Panc1 (cell line): ENCODE data around the gene DCTN2. TPM values are rescaled to one million over a fixed set of nuclear protein-coding genes. Genes with fewer than 3 reads are reported as not detected.

ENCODE experiments used
- ATAC-seq: fragments of 200-7000 bp; cut with Tn5 transposase; 2 replicates; pipeline ENCODE4 v1.9.1; 2020; ENCODE audit warnings: mild to moderate bottlenecking, moderate library complexity
- BruUV-seq: library from RNA; stranded (reverse); fragments of 400-500 nt; replicated peaks from 2 replicates; lab custom pipeline; 2021; lab: Mats Ljungman, UMichigan
- CTCF ChIA-PET: fragments of 300-600 bp; sonication (Branson Sonifier 250); formaldehyde crosslinking; loops from one replicate; lab custom pipeline; 2022; ENCODE audit warnings: antibody characterized with exemption; lab: Charles Lee
- POLR2A ChIA-PET: fragments of 300-600 bp; sonication (Branson Sonifier 250); formaldehyde crosslinking; loops from one replicate; lab custom pipeline; 2022; ENCODE audit warnings: antibody characterized with exemption; lab: Charles Lee
- DNase-seq: peaks from one replicate; pipeline ENCODE4 v3.0.0-alpha.2; 2010; ENCODE audit warnings: low read depth, low spot score
- H3K27ac ChIP-seq: 2 replicates; pipeline ENCODE4 v1.5.1; 2011; ENCODE audit warnings: mild to moderate bottlenecking, low read length, inconsistent platforms
- H3K27me3 ChIP-seq: fragments of 200-500 bp; sonication (Bioruptor generic); 2 replicates; pipeline ENCODE4 v1.6.0; 2014; ENCODE audit warnings: low read length, inconsistent platforms; ENCODE audit not compliant: control insufficient read depth, insufficient read depth
- H3K36me3 ChIP-seq: fragments of 200-500 bp; sonication (Bioruptor generic); 2 replicates; pipeline ENCODE4 v1.5.1; 2014; ENCODE audit warnings: inconsistent platforms, mild to moderate bottlenecking, low read length, moderate library complexity; ENCODE audit not compliant: control insufficient read depth, insufficient read depth
- H3K4me1 ChIP-seq: 2 replicates; pipeline ENCODE4 v1.5.1; 2011; ENCODE audit warnings: inconsistent platforms, mild to moderate bottlenecking, low read length, moderate library complexity; ENCODE audit not compliant: control insufficient read depth, insufficient read depth
- H3K4me3 ChIP-seq, 2 experiments: 2 replicates each; pipeline ENCODE4 v1.5.1; 2011 to 2012; ENCODE audit warnings: low read depth in 2 of 2, low read length in 2 of 2, mild to moderate bottlenecking in 2 of 2, inconsistent platforms in 1 of 2, moderate library complexity in 1 of 2
- H3K9me3 ChIP-seq: fragments of 200-500 bp; sonication (Bioruptor generic); 2 replicates; pipeline ENCODE4 v1.5.1; 2014; ENCODE audit warnings: low read depth, mild to moderate bottlenecking, inconsistent platforms, low read length, moderate library complexity; ENCODE audit not compliant: control insufficient read depth, insufficient read depth
- POLR2AphosphoS5 ChIP-seq: IDR thresholded peaks from 2 replicates; pipeline ENCODE4 v1.6.1; 2012; ENCODE audit warnings: mild to moderate bottlenecking, low read depth, low read length, moderate library complexity
- REST ChIP-seq, 2 experiments: IDR thresholded peaks; 2 replicates each; pipeline ENCODE4 v1.6.1; 2011 to 2012; ENCODE audit warnings: low read depth in 2 of 2, control low read depth in 1 of 2, low read length in 1 of 2, mild to moderate bottlenecking in 1 of 2, moderate library complexity in 1 of 2; ENCODE audit not compliant: insufficient read depth in 1 of 2
- SIN3A ChIP-seq: IDR thresholded peaks from 2 replicates; pipeline ENCODE4 v1.6.1; 2012; ENCODE audit warnings: low read depth, mild to moderate bottlenecking, low read length, moderate library complexity, borderline replicate concordance; ENCODE audit not compliant: insufficient read depth
- TCF7L2 ChIP-seq: IDR thresholded peaks from 2 replicates; pipeline ENCODE4 v1.6.1; 2011; ENCODE audit warnings: mild to moderate bottlenecking, low read depth, low read length, inconsistent platforms
- in situ Hi-C: cut with HindIII; loops from 2 replicates; pipeline ENCODE4 v1.10.0; 2016; ENCODE audit warnings: low sequenced_read_pairs, low pct_unique_long_range_greater_than_20kb
- intact Hi-C: fragments of 100-400 bp; cut with micrococcal nuclease; formaldehyde crosslinking; loops from one replicate; pipeline ENCODE4 v1.10.0; 2022; ENCODE audit not compliant: unreplicated experiment
- total RNA-seq: library from RNA; stranded (reverse); gene quantifications from one replicate; pipeline ENCODE4 v1.2.1, GENCODE V29; 2021; ENCODE audit not compliant: unreplicated experiment
- TF ChIP-seq, protein P1 (sequence below): fragments of 450-650 bp; IDR thresholded peaks from 2 replicates; pipeline ENCODE4 v1.5.1; 2017; ENCODE audit warnings: mild to moderate bottlenecking

The DCTN2 gene
- total RNA-seq, 1 experiment from 2014 or later = 97.6 TPM

DNA sequence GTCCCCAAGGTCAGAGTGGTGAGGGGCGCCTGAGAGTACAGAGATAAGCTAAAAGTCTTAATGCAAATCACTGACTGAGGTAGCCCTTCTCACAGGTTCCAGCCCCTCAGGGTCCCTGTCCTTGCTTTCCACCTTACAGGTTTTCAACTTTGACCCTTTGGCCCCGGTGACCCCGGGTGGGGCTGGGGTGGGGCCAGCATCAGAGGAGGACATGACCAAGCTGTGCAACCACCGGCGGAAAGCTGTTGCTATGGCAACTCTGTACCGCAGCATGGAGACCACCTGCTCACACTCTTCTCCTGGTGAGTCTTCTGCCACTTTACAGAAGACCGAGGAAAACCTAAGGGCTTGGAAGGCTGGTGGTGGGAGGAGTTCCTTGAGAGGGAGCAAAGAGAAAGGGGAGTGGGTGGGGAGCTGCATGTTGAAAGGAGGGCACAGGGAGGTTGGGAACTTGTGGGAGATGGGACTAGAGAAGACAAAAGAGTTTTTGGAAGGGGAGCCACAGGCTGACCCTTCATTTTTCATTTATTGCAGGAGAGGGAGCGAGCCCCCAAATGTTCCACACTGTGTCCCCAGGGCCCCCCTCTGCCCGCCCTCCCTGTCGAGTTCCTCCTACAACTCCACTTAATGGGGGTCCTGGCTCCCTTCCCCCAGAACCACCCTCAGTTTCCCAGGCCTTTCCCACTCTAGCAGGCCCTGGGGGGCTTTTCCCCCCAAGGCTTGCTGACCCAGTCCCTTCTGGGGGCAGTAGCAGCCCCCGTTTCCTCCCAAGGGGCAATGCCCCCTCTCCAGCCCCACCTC is 22.0 kb downstream of the DCTN2 start:
- H3K27ac ChIP-seq = peak overlapping the region; percentile 97
- intact Hi-C loops = no loop called here
- ChIA-PET POLR2A (no interaction called here), CTCF (interaction anchor here (0.9 kb wide), 1 partner anchor 67 kb away, joined by 3 read pairs; no protein-coding TSS in a partner anchor)
- H3K27me3 ChIP-seq = no peaks in the 10 kb centered on the region
- no TSS peak for BruUV-seq
- TF ChIP-seq SIN3A (no peak), TCF7L2 (no peak), REST (IDR thresholded peaks at IDR 0.05; ENCODE audit: insufficient read depth in 1 of 2, low read depth in 2 of 2, low read length in 1 of 2) (no peak), POLR2AphosphoS5 (no peak)
- TF ChIP-seq, protein P1, sequence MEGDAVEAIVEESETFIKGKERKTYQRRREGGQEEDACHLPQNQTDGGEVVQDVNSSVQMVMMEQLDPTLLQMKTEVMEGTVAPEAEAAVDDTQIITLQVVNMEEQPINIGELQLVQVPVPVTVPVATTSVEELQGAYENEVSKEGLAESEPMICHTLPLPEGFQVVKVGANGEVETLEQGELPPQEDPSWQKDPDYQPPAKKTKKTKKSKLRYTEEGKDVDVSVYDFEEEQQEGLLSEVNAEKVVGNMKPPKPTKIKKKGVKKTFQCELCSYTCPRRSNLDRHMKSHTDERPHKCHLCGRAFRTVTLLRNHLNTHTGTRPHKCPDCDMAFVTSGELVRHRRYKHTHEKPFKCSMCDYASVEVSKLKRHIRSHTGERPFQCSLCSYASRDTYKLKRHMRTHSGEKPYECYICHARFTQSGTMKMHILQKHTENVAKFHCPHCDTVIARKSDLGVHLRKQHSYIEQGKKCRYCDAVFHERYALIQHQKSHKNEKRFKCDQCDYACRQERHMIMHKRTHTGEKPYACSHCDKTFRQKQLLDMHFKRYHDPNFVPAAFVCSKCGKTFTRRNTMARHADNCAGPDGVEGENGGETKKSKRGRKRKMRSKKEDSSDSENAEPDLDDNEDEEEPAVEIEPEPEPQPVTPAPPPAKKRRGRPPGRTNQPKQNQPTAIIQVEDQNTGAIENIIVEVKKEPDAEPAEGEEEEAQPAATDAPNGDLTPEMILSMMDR = no peak
- H3K36me3 ChIP-seq = peaks cover 5% of the 10 kb centered on the region; the same call in 1 of the 2 replicates
- DNase-seq (no peak), ATAC-seq (no peak)
- peak overlapping the region; percentile 85 to 86 for H3K4me3 ChIP-seq
- peaks cover 32% of the 10 kb centered on the region for H3K4me1 ChIP-seq
- no peaks in the 10 kb centered on the region for H3K9me3 ChIP-seq
- in situ Hi-C loops = no loop called here

DNA sequence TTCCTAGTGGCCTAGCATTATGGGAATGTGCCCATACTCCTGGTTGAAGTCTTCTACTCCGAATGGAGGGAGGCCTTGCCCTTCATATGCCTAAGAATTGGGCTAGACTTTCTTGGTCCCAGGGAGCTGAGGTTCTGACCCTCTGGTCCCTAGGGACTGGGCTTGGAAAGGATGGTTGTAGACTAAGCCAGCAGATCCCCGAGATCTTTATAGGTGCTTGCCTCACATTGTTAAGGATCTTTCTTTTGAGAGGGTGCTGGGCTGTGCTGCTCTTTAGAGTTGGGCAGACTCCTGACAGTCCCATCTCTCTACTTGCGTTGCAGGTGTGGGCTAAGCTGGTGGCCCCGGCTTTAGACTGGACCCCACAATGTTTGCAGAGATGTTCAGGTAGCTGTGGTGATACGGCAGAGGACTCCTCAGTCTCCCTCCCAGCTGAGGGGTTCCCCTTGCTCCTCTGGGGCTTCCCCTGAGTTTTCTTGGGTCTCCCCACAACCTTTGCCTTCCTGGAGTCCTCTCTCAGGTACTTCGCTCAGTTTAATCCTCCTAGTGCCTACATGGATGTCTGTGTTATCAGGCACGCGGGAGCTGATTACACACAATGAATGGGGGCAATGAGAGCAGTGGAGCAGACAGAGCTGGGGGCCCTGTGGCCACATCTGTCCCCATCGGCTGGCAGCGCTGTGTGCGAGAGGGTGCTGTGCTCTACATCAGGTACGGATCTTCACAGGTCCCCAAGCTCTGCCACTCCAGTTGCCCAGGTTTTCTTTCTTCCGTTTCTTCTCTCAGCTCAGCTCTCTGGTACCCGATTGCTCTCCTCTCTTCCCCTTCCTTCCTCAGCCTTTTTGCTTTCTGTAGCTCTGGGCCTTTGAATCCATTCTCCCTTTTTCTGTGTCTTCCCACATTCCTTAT is 23.0 kb downstream of the DCTN2 start:
- CTCF ChIA-PET = interaction anchor here (0.9 kb wide), 1 partner anchor 68 kb away, joined by 3 read pairs; no protein-coding TSS in a partner anchor
- in situ Hi-C loops = no loop called here
- H3K36me3 ChIP-seq = peaks cover 12% of the 10 kb centered on the region; the same call in 1 of the 2 replicates
- TF ChIP-seq, protein P1 = no peak
- TF ChIP-seq POLR2AphosphoS5 (no peak), TCF7L2 (no peak), SIN3A (no peak), REST (IDR thresholded peaks at IDR 0.05; ENCODE audit: insufficient read depth in 1 of 2, low read depth in 2 of 2, low read length in 1 of 2) (no peak)
- H3K27ac ChIP-seq = peak overlapping the region; percentile 97
- H3K4me1 ChIP-seq = peaks cover 31% of the 10 kb centered on the region
- DNase-seq (no peak), ATAC-seq (no peak)
- no TSS peak for BruUV-seq
- H3K27me3 ChIP-seq = no peaks in the 10 kb centered on the region
- H3K4me3 ChIP-seq = peak overlapping the region; percentile 85 to 86
- POLR2A ChIA-PET = no interaction called here
- intact Hi-C loops = no loop called here
- no peaks in the 10 kb centered on the region for H3K9me3 ChIP-seq
